ENCODE results near the gene HOXB4.

The HOXB4 gene

DNA sequence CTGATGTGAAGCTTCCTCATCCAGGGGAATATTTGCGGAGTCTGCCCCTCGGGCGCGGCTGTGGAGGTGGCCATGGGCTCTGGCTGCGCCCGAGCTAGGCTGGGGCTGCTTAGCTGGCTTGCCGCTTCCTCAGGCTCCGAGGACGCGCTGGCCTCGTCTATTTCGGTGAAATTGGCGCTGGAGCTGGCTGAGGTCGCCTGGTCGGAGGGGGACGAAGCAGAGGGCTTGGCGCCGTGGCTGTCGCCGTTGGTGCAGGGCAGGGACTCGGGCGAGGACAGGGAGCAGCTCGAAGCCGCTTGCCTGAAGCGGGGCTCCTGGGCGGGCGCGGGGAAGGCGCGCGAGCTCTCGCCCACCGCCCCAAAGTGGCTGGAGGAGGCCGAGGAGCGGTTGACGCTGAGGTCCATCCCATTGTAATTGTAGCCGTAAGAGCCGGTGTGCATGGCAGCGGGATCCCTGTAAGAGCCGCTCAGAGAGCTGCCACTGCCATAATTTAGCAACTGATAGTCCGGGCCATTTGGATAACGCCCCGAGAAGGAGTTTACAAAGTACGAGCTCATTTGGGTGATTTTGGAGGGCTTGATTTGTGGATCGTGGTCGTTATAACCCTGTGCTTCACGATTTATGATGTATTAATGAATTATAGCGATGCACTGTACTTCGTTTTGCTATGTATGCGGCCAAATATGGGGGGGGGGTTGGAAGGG is 15.1 kb upstream of the HOXB4 start, which contains the start of gene HOXB5:
TSS of gene HOXB5 (minus strand) at position 654 of the 704 bp plus-strand sequence. CDS start at position 557, 97 bp downstream.
- 3 to 4% methylated on average over 50 of the region's 50 CpGs for WGBS, 2 experiments
- no peaks in the 10 kb centered on the region for H3K36me3 ChIP-seq (ENCODE audit: control insufficient read depth, insufficient read depth, low read length)
- peaks cover 3% of the 10 kb centered on the region for H3K4me1 ChIP-seq (ENCODE audit: control insufficient read depth, insufficient read depth, low read length)
- H3K9me3 ChIP-seq (ENCODE audit: control insufficient read depth, low read length), result no peaks in the 10 kb centered on the region
- no peak within 1 kb of the TSS for H3K27ac ChIP-seq (ENCODE audit: insufficient read depth, low read depth, low read length, poor library complexity, severe bottlenecking)
- peak within 1 kb of the TSS; percentile 13 for H3K4me3 ChIP-seq (ENCODE audit: insufficient read depth, low read depth, low read length)
- H3K27me3 ChIP-seq (ENCODE audit: control insufficient read depth, insufficient read depth, low read length, poor library complexity, severe bottlenecking), result peaks cover 100% of the 10 kb centered on the region

DNA sequence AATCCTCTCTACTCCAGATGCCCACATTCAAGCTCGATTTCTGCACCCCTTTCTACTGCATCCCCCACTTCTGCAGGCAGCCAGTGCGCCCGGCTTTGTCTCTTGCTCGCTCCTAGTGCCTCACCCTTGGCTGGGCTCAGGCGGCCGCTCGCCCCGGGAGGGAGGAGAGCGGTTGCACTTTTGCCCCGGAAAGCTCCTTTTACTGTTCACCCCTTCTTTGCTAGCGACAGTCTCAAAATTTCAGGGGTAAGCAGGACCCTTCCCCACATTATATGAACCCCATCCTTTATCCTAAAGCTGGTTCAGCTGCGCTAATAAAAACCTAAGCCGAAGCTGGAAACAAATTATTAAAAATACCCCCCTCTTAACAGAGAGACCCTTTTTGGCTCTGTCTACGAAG is 14.4 kb upstream of the HOXB4 start:
- Histone ChIP-seq H3K4me1 (ENCODE audit: control insufficient read depth, insufficient read depth, low read length) (peaks cover 3% of the 10 kb centered on the region), H3K9me3 (ENCODE audit: control insufficient read depth, low read length) (no peaks in the 10 kb centered on the region), H3K27me3 (ENCODE audit: control insufficient read depth, insufficient read depth, low read length, poor library complexity, severe bottlenecking) (peaks cover 100% of the 10 kb centered on the region), H3K27ac (ENCODE audit: insufficient read depth, low read depth, low read length, poor library complexity, severe bottlenecking) (no peak overlapping the region), H3K36me3 (ENCODE audit: control insufficient read depth, insufficient read depth, low read length) (no peaks in the 10 kb centered on the region), H3K4me3 (ENCODE audit: insufficient read depth, low read depth, low read length) (no peak overlapping the region)
- 10 to 11% methylated on average over 14 of the region's 14 CpGs for WGBS, 2 experiments

DNA sequence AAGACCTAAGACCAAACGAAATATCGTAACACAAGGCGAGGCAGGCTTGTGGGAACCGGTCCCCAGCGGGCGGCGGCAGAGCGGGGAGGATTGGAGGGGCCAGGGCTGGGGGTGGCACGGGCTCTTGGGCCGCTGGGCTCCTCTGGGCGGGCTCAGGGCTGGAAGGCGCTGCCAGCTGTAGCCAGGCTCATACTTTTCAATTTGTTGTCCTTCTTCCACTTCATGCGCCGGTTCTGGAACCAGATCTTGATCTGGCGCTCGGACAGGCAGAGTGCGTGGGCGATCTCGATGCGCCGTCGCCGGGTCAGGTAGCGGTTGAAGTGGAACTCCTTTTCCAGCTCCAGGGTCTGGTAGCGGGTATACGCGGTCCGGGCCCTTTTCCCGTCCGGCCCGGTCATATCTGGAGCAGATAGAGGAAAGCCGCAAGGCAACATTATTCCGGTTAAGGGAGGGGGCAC is 13.9 kb upstream of the HOXB4 start:
- 7 to 8% methylated on average over 33 of the region's 33 CpGs for WGBS, 2 experiments
- Histone ChIP-seq H3K27ac (ENCODE audit: insufficient read depth, low read depth, low read length, poor library complexity, severe bottlenecking) (no peak overlapping the region), H3K27me3 (ENCODE audit: control insufficient read depth, insufficient read depth, low read length, poor library complexity, severe bottlenecking) (peaks cover 100% of the 10 kb centered on the region), H3K4me1 (ENCODE audit: control insufficient read depth, insufficient read depth, low read length) (peaks cover 3% of the 10 kb centered on the region), H3K4me3 (ENCODE audit: insufficient read depth, low read depth, low read length) (no peak overlapping the region), H3K36me3 (ENCODE audit: control insufficient read depth, insufficient read depth, low read length) (no peaks in the 10 kb centered on the region), H3K9me3 (ENCODE audit: control insufficient read depth, low read length) (no peaks in the 10 kb centered on the region)

DNA sequence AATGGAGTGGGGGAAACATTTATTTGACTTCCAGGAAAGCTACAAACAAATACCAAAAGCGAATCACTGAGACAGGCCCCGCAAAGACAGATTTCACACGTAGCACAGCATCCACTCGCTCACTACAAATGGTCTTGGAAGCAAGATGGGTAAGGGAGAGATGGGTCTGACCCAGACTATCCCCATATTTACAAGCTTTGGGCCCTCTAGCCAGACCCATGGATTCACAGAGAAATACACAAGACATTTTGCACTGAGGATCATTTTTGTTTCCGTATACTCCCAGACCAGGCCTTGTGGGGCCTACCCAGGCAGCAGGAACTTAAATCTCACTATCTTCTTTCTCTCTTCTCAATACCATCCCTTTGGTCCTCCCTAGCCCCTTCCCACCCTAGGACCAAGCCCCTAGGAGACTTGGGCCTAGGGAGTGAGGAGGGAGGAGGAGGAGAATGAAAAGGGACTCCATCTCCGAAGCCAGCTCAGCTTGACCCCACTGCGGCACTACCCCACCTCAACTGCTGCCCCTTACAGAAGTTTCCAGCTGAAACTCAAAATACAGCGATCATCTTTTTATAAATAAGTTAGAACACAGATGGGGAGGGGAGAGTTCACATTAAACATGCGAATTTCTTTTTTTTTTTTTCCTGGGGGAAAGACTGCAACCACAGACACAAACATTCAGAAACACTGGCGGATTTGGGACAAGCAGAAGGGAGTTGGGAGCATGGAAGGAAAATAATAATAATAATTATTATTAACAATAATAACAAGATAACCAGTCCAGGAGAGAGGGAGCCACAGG is 13.3 kb upstream of the HOXB4 start:
- Histone ChIP-seq H3K27me3 (ENCODE audit: control insufficient read depth, insufficient read depth, low read length, poor library complexity, severe bottlenecking) (peaks cover 100% of the 10 kb centered on the region), H3K36me3 (ENCODE audit: control insufficient read depth, insufficient read depth, low read length) (no peaks in the 10 kb centered on the region), H3K27ac (ENCODE audit: insufficient read depth, low read depth, low read length, poor library complexity, severe bottlenecking) (no peak overlapping the region), H3K4me1 (ENCODE audit: control insufficient read depth, insufficient read depth, low read length) (peaks cover 3% of the 10 kb centered on the region), H3K9me3 (ENCODE audit: control insufficient read depth, low read length) (no peaks in the 10 kb centered on the region), H3K4me3 (ENCODE audit: insufficient read depth, low read depth, low read length) (no peak overlapping the region)
- WGBS, 2 experiments, result 52 to 59% methylated on average over 7 to 9 of the region's 10 CpGs

DNA sequence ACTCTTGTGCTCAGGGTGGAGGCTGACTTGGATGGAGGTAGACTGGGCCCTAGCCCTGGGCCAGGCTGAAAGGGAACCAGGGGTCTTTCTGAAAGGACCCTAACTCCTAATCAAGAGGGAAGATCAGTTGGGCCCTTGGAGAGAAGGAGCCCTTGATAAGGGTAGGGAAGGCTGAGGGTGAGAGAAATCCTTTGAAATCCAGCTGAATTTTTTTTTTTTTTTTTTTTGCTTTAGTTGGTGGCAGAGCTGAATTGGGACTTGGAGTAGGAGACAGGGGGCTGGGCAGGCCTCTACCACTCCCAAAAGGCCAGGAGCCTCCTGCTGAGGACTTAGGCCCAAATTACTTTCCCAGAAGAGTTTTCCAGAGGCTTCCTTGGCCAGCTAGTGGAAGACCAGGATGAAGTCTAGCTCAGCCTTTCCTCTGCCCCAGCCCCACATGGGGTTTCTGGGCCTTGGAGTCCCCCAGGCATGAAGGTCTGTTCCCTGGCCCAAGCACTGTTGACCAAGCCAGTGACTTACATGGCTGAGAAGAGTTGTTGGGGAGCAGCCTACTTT is 12.5 kb upstream of the HOXB4 start:
- H3K4me3 ChIP-seq (ENCODE audit: insufficient read depth, low read depth, low read length), result no peak overlapping the region
- peaks cover 3% of the 10 kb centered on the region for H3K4me1 ChIP-seq (ENCODE audit: control insufficient read depth, insufficient read depth, low read length)
- H3K9me3 ChIP-seq (ENCODE audit: control insufficient read depth, low read length), result no peaks in the 10 kb centered on the region
- H3K27ac ChIP-seq (ENCODE audit: insufficient read depth, low read depth, low read length, poor library complexity, severe bottlenecking), result no peak overlapping the region
- no peaks in the 10 kb centered on the region for H3K36me3 ChIP-seq (ENCODE audit: control insufficient read depth, insufficient read depth, low read length)
- peaks cover 100% of the 10 kb centered on the region for H3K27me3 ChIP-seq (ENCODE audit: control insufficient read depth, insufficient read depth, low read length, poor library complexity, severe bottlenecking)

DNA sequence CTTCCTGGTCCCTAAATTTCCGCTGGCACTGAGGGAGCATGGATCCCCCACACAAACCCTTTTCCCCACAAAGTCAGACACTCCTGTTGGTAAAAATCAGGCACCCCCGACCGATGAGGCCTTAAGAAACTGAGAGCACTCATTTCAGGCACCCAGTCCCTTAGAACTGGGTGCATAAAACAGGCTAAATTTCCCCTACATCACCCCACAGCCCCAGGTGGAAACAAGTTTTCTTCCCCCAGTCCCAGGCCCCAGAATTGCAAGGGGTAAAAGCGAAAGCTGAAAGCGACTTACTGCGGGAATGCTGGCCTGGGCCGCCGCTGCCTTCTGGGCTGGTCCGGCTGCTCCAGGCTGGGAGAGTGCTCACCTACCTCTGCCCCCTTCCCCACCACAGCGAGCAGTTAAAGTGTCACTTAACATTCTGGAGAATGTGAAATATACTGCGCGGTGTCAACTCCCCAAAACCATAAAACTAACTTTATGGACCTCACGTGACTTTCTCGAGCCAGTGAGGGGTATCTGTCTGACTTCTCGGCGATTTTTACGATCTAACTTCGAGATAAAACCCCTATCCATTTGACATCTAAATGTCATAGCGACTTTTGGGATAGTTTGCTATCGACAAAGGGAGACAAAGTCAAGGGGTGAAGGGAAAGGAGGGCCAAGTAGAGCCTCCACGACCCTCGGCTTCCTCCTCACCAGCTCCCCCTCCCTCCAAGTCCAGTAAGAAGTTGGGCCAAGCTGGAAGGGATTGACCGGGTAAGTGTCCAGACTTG is 11.9 kb upstream of the HOXB4 start, which contains the start of gene HOXB3:
TSS of gene HOXB3 (minus strand) at position 411 of the 776 bp plus-strand sequence. CDS start 37,767 bp downstream, outside the sequence.
- Histone ChIP-seq H3K4me1 (ENCODE audit: control insufficient read depth, insufficient read depth, low read length) (peaks cover 3% of the 10 kb centered on the region), H3K27ac (ENCODE audit: insufficient read depth, low read depth, low read length, poor library complexity, severe bottlenecking) (no peak within 1 kb of the TSS), H3K27me3 (ENCODE audit: control insufficient read depth, insufficient read depth, low read length, poor library complexity, severe bottlenecking) (peaks cover 100% of the 10 kb centered on the region), H3K4me3 (ENCODE audit: insufficient read depth, low read depth, low read length) (no peak within 1 kb of the TSS), H3K9me3 (ENCODE audit: control insufficient read depth, low read length) (no peaks in the 10 kb centered on the region), H3K36me3 (ENCODE audit: control insufficient read depth, insufficient read depth, low read length) (no peaks in the 10 kb centered on the region)
- whole genome bisulfite sequencing, 2 experiments, result 9% methylated on average over 23 of the region's 23 CpGs

DNA sequence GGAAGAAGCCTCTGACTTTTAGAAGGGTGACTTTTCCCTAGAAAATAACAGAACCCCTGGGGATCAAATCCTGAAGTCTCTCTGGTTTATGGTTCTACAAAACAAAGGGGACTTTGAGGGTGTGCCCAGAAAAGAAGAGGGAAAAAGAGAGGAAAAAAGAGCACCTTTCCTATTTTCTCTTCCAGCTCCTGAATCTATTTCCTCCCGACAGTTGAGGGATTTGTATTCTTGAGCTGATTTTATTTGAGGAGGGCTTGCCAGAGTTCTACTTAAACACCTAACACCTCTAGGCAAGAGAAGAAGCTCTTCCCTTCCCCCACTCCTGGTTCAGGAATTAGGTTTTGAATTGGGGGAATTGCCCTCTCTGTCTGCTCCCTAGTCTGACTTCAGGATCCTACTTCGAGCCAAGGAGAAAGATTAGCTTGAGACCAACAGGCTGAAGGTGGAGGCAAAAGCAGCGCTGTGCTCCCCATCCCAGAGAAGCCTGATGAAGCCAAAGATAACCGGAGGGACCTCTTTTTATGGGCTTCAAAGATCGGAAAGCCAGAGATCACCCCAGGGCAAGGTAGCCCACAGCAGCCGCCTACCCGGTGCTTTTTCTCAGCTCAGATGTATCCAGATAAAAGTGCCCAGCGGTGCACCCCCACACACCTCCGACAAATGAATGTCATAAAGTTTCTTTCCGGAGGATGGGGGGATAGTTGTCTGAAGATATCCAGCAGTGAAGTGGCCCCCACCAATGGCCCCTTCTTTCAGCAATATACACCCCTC is 11.1 kb upstream of the HOXB4 start:
- no peak overlapping the region for H3K27ac ChIP-seq (ENCODE audit: insufficient read depth, low read depth, low read length, poor library complexity, severe bottlenecking)
- 5 to 8% methylated on average over 9 to 10 of the region's 10 CpGs for WGBS, 2 experiments
- no peak overlapping the region for H3K4me3 ChIP-seq (ENCODE audit: insufficient read depth, low read depth, low read length)

DNA sequence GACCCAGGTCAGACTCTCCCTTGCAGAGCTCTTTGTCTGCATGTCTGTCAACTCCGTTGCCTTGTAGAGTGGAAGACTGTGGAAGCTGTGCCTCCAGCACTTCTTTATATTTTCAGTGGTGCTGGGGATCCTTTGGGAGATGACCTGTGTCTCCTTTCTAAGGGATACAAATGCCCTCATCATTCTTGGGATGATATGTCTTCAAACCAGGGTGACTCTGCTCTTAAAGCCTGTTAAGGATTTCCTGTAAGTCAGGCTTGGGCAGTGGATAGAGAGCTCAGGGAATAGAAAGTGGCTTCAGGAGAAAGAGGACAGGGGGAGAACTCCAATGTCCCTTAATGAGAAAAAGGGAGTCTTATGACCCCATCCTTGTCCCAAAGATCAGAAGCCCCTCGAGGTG is 10.4 kb upstream of the HOXB4 start:
- Histone ChIP-seq H3K4me1 (ENCODE audit: control insufficient read depth, insufficient read depth, low read length) (peaks cover 3% of the 10 kb centered on the region), H3K27ac (ENCODE audit: insufficient read depth, low read depth, low read length, poor library complexity, severe bottlenecking) (no peak overlapping the region), H3K27me3 (ENCODE audit: control insufficient read depth, insufficient read depth, low read length, poor library complexity, severe bottlenecking) (peaks cover 100% of the 10 kb centered on the region), H3K9me3 (ENCODE audit: control insufficient read depth, low read length) (no peaks in the 10 kb centered on the region), H3K36me3 (ENCODE audit: control insufficient read depth, insufficient read depth, low read length) (no peaks in the 10 kb centered on the region), H3K4me3 (ENCODE audit: insufficient read depth, low read depth, low read length) (no peak overlapping the region)
- 15 to 25% methylated on average over 1 to 2 of the region's 2 CpGs for WGBS, 2 experiments

More for the DNA sequence above, 11.1 kb upstream of the HOXB4 start:
- peaks cover 3% of the 10 kb centered on the region for H3K4me1 ChIP-seq (ENCODE audit: control insufficient read depth, insufficient read depth, low read length)
- H3K36me3 ChIP-seq (ENCODE audit: control insufficient read depth, insufficient read depth, low read length), result no peaks in the 10 kb centered on the region
- peaks cover 100% of the 10 kb centered on the region for H3K27me3 ChIP-seq (ENCODE audit: control insufficient read depth, insufficient read depth, low read length, poor library complexity, severe bottlenecking)
- H3K9me3 ChIP-seq (ENCODE audit: control insufficient read depth, low read length), result no peaks in the 10 kb centered on the region

DNA sequence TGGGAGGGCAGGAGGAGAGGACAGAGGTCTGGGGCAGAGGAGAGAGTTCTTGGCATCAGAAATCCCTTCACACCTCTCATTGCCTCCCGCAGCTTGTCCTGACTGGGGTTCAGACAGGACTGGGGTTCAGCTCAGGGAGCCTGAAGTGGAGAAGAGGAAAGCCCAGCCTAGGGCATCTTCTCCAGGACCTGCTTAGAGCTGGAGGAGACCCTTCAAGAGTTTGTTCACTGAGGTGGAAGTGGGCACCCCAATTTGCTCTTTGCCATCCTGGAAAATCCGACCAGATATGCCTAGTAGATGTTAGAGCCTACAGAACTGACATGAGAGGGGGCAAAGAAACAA is 9.9 kb upstream of the HOXB4 start:
- no peak overlapping the region for H3K27ac ChIP-seq (ENCODE audit: insufficient read depth, low read depth, low read length, poor library complexity, severe bottlenecking)
- no peak overlapping the region for H3K4me3 ChIP-seq (ENCODE audit: insufficient read depth, low read depth, low read length)
- no peaks in the 10 kb centered on the region for H3K4me1 ChIP-seq (ENCODE audit: control insufficient read depth, insufficient read depth, low read length)
- H3K36me3 ChIP-seq (ENCODE audit: control insufficient read depth, insufficient read depth, low read length), result no peaks in the 10 kb centered on the region
- 33 to 40% methylated on average over 2 of the region's 2 CpGs for WGBS, 2 experiments
- H3K9me3 ChIP-seq (ENCODE audit: control insufficient read depth, low read length), result no peaks in the 10 kb centered on the region
- peaks cover 100% of the 10 kb centered on the region for H3K27me3 ChIP-seq (ENCODE audit: control insufficient read depth, insufficient read depth, low read length, poor library complexity, severe bottlenecking)

All from ectodermal cell (in vitro differentiated cells).